KMS-11 (cell line): ENCODE results near the gene BNIP5.

Experiments
- H2AFZ ChIP-seq: fragments of 200-600 bp; sonication (generic); 2 replicates; pipeline ENCODE4 v1.6.1; 2016; ENCODE audit warnings: antibody characterized with exemption, mixed run types, low read depth
- H3K27ac ChIP-seq: fragments of 200-600 bp; sonication (generic); 2 replicates; pipeline ENCODE4 v1.6.1; 2016; ENCODE audit warnings: mild to moderate bottlenecking, mixed run types
- H3K27me3 ChIP-seq: fragments of 200-600 bp; sonication (generic); 2 replicates; pipeline ENCODE4 v1.6.1; 2017; ENCODE audit warnings: mild to moderate bottlenecking, low read depth, mixed run types, moderate library complexity; ENCODE audit not compliant: insufficient read depth
- H3K36me3 ChIP-seq: fragments of 200-600 bp; sonication (generic); 2 replicates; pipeline ENCODE4 v1.6.1; 2017; ENCODE audit warnings: mild to moderate bottlenecking, mixed run types; ENCODE audit not compliant: insufficient read depth
- H3K4me1 ChIP-seq: fragments of 200-600 bp; sonication (generic); 2 replicates; pipeline ENCODE4 v1.6.1; 2016; ENCODE audit warnings: mild to moderate bottlenecking, low read depth, mixed run types; ENCODE audit not compliant: poor library complexity, severe bottlenecking
- H3K4me2 ChIP-seq: fragments of 200-600 bp; sonication (generic); 2 replicates; pipeline ENCODE4 v1.7.0; 2016; ENCODE audit warnings: mild to moderate bottlenecking, mixed run types
- H3K4me3 ChIP-seq: fragments of 200-600 bp; sonication (generic); IDR thresholded peaks from 2 replicates; pipeline ENCODE4 v1.6.1; 2017; ENCODE audit warnings: low read depth, low read length, mixed read lengths; ENCODE audit not compliant: insufficient read depth
- H3K79me2 ChIP-seq: fragments of 200-600 bp; sonication (generic); 2 replicates; pipeline ENCODE4 v1.6.1; 2016; ENCODE audit warnings: low read depth, mixed run types; ENCODE audit not compliant: insufficient read depth
- H3K9ac ChIP-seq: fragments of 200-600 bp; sonication (generic); 2 replicates; pipeline ENCODE4 v1.6.1; 2016; ENCODE audit warnings: mild to moderate bottlenecking, mixed run types
- H4K20me1 ChIP-seq: fragments of 200-600 bp; sonication (generic); 2 replicates; pipeline ENCODE4 v1.6.1; 2016; ENCODE audit warnings: mild to moderate bottlenecking, mixed run types; ENCODE audit not compliant: insufficient read depth
- CTCF ChIP-seq: fragments of 200-600 bp; sonication (generic); conservative IDR thresholded peaks from 2 replicates; pipeline ENCODE4 v1.6.1; 2017; ENCODE audit warnings: low read depth, mild to moderate bottlenecking, antibody characterized with exemption, low read length, moderate library complexity, mixed read lengths

The BNIP5 gene

GRCh38 chr6:36272234-36272633, 64.5 kb downstream of the BNIP5 start:
- no peaks in the 10 kb centered on the region for H3K27me3 ChIP-seq
- TF ChIP-seq CTCF = no peak
- H4K20me1 ChIP-seq = no peaks in the 10 kb centered on the region
- no peak overlapping the region for H3K4me3 ChIP-seq
- H3K36me3 ChIP-seq = no peaks in the 10 kb centered on the region
- H3K4me1 ChIP-seq = no peaks in the 10 kb centered on the region
- H3K27ac ChIP-seq = no peak overlapping the region
- no peak overlapping the region for H3K4me2 ChIP-seq
- H3K9ac ChIP-seq = no peak overlapping the region
- H3K79me2 ChIP-seq = no peaks in the 10 kb centered on the region
- no peak overlapping the region for H2AFZ ChIP-seq

GRCh38 chr6:36269834-36270705, 66.6 kb downstream of the BNIP5 start, which contains the start of gene PNPLA1:
Gene PNPLA1 (plus strand): TSS chr6:36270060. CDS start chr6:36270460, 400 bp downstream.
- no peak within 1 kb of the TSS for H3K27ac ChIP-seq
- H3K4me2 ChIP-seq = no peak within 1 kb of the TSS
- no peaks in the 10 kb centered on the region for H3K4me1 ChIP-seq
- no peak for TF ChIP-seq CTCF
- no peaks in the 10 kb centered on the region for H4K20me1 ChIP-seq
- H3K9ac ChIP-seq = no peak within 1 kb of the TSS
- H2AFZ ChIP-seq = no peak within 1 kb of the TSS
- H3K27me3 ChIP-seq = no peaks in the 10 kb centered on the region
- H3K79me2 ChIP-seq = no peaks in the 10 kb centered on the region
- no peak within 1 kb of the TSS for H3K4me3 ChIP-seq
- no peaks in the 10 kb centered on the region for H3K36me3 ChIP-seq

- H2AFZ ChIP-seq = no peak overlapping the region
- H3K36me3 ChIP-seq = no peaks in the 10 kb centered on the region
- no peak overlapping the region for H3K4me3 ChIP-seq
- no peak overlapping the region for H3K27ac ChIP-seq
- no peaks in the 10 kb centered on the region for H3K27me3 ChIP-seq
- H3K79me2 ChIP-seq = no peaks in the 10 kb centered on the region
- H3K9ac ChIP-seq = no peak overlapping the region
- no peaks in the 10 kb centered on the region for H3K4me1 ChIP-seq
- no peak overlapping the region for H3K4me2 ChIP-seq
- no peaks in the 10 kb centered on the region for H4K20me1 ChIP-seq
- TF ChIP-seq CTCF = no peak
Measured at GRCh38 chr6:36268478-36269275, 68.0 kb downstream of the BNIP5 start.

GRCh38 chr6:36267731-36268477, 68.8 kb downstream of the BNIP5 start:
- H3K27ac ChIP-seq = no peak overlapping the region
- H3K36me3 ChIP-seq = no peaks in the 10 kb centered on the region
- H3K27me3 ChIP-seq = no peaks in the 10 kb centered on the region
- no peaks in the 10 kb centered on the region for H3K4me1 ChIP-seq
- no peak for TF ChIP-seq CTCF
- no peaks in the 10 kb centered on the region for H4K20me1 ChIP-seq
- H3K4me2 ChIP-seq = no peak overlapping the region
- no peak overlapping the region for H2AFZ ChIP-seq
- no peaks in the 10 kb centered on the region for H3K79me2 ChIP-seq
- H3K4me3 ChIP-seq = no peak overlapping the region
- no peak overlapping the region for H3K9ac ChIP-seq
